Measurements from ENCODE around the gene PA2G4.

PA2G4 gene

GRCh38 chr12:56160894-56161689, 56.7 kb downstream of the PA2G4 start:
- Histone ChIP-seq H3K4me3 (ENCODE audit: severe bottlenecking) (no peak overlapping the region), H3K36me3 (ENCODE audit: low read depth) (peaks cover 75% of the 10 kb centered on the region), H3K27ac (ENCODE audit: poor library complexity, severe bottlenecking) (peak overlapping the region; percentile 87), H3K9me3 (ENCODE audit: severe bottlenecking) (no peaks in the 10 kb centered on the region), H3K4me1 (ENCODE audit: insufficient read depth, poor library complexity, severe bottlenecking) (peaks cover 4% of the 10 kb centered on the region), H3K27me3 (ENCODE audit: insufficient read depth, poor library complexity, severe bottlenecking) (no peaks in the 10 kb centered on the region)
- TF ChIP-seq, protein P1, sequence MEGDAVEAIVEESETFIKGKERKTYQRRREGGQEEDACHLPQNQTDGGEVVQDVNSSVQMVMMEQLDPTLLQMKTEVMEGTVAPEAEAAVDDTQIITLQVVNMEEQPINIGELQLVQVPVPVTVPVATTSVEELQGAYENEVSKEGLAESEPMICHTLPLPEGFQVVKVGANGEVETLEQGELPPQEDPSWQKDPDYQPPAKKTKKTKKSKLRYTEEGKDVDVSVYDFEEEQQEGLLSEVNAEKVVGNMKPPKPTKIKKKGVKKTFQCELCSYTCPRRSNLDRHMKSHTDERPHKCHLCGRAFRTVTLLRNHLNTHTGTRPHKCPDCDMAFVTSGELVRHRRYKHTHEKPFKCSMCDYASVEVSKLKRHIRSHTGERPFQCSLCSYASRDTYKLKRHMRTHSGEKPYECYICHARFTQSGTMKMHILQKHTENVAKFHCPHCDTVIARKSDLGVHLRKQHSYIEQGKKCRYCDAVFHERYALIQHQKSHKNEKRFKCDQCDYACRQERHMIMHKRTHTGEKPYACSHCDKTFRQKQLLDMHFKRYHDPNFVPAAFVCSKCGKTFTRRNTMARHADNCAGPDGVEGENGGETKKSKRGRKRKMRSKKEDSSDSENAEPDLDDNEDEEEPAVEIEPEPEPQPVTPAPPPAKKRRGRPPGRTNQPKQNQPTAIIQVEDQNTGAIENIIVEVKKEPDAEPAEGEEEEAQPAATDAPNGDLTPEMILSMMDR (IDR thresholded peaks at IDR 0.05; ENCODE audit: poor library complexity, severe bottlenecking): no peak
- ATAC-seq (ENCODE audit: low read depth): no peak
- no peak for DNase-seq (ENCODE audit: low spot score)

GRCh38 chr12:56161690-56162351, 57.5 kb downstream of the PA2G4 start:
- Histone ChIP-seq H3K9me3 (ENCODE audit: severe bottlenecking) (no peaks in the 10 kb centered on the region), H3K4me3 (ENCODE audit: severe bottlenecking) (no peak overlapping the region), H3K4me1 (ENCODE audit: insufficient read depth, poor library complexity, severe bottlenecking) (peaks cover 4% of the 10 kb centered on the region), H3K27ac (ENCODE audit: poor library complexity, severe bottlenecking) (peak overlapping the region; percentile 87), H3K27me3 (ENCODE audit: insufficient read depth, poor library complexity, severe bottlenecking) (no peaks in the 10 kb centered on the region), H3K36me3 (ENCODE audit: low read depth) (peaks cover 80% of the 10 kb centered on the region)
- TF ChIP-seq, protein P1 (IDR thresholded peaks at IDR 0.05; ENCODE audit: poor library complexity, severe bottlenecking): no peak
- ATAC-seq (ENCODE audit: low read depth) (no peak), DNase-seq (ENCODE audit: low spot score) (no peak)

DNA sequence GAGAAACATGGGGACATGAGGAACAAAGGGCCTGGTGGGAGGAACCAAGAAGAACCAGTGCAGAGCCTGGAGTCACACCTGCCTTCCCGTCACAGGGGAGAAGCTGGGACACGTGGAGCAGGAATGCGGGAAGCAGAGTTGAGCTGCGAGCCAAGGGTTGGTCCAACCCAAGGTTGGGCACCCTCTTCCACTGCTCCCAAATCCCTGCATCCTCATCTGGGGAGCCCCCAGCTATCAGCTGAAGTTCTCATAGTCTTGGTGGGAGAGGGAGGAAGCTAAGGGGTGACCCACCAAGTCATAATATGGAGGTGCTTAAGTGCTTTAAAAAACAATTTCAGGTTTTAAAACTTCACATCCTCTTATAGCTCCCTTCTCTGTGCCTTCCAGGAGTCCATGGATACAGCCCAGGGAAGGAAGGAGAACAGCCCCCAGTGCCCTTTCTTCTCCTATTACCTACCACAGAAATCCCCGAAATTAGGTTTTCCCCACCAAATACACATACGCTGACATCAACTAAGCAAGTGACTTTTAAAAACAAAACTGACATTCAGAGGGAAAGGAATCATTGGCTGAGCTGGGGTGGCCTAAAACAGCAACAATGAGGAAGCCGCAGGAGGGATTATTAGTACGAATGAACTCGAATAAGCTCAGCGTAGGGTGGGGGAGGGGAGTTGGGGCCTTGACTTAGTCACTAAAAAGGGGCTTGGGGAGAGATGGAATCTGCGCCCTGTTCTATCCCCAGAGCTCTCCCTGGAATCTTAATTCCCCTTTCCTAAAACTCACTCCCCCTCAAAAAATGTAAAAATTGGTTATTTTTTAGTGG, 58.3 kb downstream of the PA2G4 start:
- DNase-seq (ENCODE audit: low spot score) (no peak), ATAC-seq (ENCODE audit: low read depth) (no peak)
- H3K4me3 ChIP-seq (ENCODE audit: severe bottlenecking): no peak overlapping the region
- H3K36me3 ChIP-seq (ENCODE audit: low read depth): peaks cover 89% of the 10 kb centered on the region
- H3K27me3 ChIP-seq (ENCODE audit: insufficient read depth, poor library complexity, severe bottlenecking): no peaks in the 10 kb centered on the region
- TF ChIP-seq, protein P1 (IDR thresholded peaks at IDR 0.05; ENCODE audit: poor library complexity, severe bottlenecking): no peak
- peak overlapping the region; percentile 87 for H3K27ac ChIP-seq (ENCODE audit: poor library complexity, severe bottlenecking)
- H3K4me1 ChIP-seq (ENCODE audit: insufficient read depth, poor library complexity, severe bottlenecking): peaks cover 4% of the 10 kb centered on the region
- H3K9me3 ChIP-seq (ENCODE audit: severe bottlenecking): no peaks in the 10 kb centered on the region

All from RWPE2 (cell line).